H7 (cell line): ENCODE measurements around the gene EFS. TPM values are rescaled to one million over a fixed set of nuclear protein-coding genes. Genes with fewer than 3 reads are reported as not detected.
A peak's percentile ranks its signal among the peaks of the same experiment; 100 is the strongest.
"Not testable (repeated sequence)": the region's sequence is repeated elsewhere in the genome, so short reads cannot be mapped to it uniquely, and the experiment has no call there.

Experiments used
- DNase-seq: peaks from one replicate; pipeline ENCODE4 v3.0.0; 2012
- H3K27me3 ChIP-seq: 2 replicates; pipeline ENCODE4 v1.6.0; 2011; ENCODE audit warnings: mild to moderate bottlenecking, low read length; ENCODE audit not compliant: control insufficient read depth, insufficient read depth
- H3K36me3 ChIP-seq: replicated peaks from 2 replicates; pipeline ENCODE4 v1.5.1; 2011; ENCODE audit warnings: low read length; ENCODE audit not compliant: control insufficient read depth, insufficient read depth
- H3K4me3 ChIP-seq: 2 replicates; pipeline ENCODE4 v1.5.1; 2011; ENCODE audit warnings: low read depth, mild to moderate bottlenecking, control low read depth, low read length, moderate library complexity; ENCODE audit not compliant: insufficient read depth
- total RNA-seq: library from RNA; depleted of rRNA; stranded (reverse); fragments of >200 nt; shearing (Covaris generic); gene quantifications from 2 replicates; pipeline ENCODE4 v1.2.3, GENCODE V29; 2014

EFS gene
- total RNA-seq, 1 experiment from 2014 or later, result 24.0 TPM

- Histone ChIP-seq H3K27me3 (peaks cover 2% of the 10 kb centered on the region), H3K4me3 (no peak overlapping the region), H3K36me3 (no peaks in the 10 kb centered on the region)
- DNase-seq, result peak; percentile 39
Measured at GRCh38 chr14:23404331-23404900, 39.4 kb upstream of the EFS start.

DNA sequence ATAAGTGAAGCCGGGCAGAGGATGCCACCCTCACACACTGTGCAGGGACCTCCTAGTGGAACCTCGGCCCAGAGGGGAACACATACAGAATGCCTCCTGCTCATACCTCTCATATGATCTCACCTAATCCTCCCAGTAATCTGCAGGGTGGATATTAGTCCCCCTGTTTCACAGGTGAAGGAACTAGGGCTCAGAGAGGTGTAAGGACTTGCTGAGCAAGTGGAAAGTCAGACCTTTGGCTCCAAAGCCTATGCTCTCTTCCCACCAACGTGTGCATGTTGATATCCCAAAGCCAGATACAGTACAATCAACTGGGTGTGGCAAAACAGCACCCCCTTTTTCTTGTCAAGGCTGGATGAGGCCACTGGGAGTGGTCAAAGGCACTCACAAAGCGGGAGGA lies 38.9 kb upstream of the EFS start:
- peak; percentile 28 for DNase-seq
- H3K36me3 ChIP-seq, result no peaks in the 10 kb centered on the region
- no peak overlapping the region for H3K4me3 ChIP-seq
- H3K27me3 ChIP-seq, result peaks cover 2% of the 10 kb centered on the region

GRCh38 chr14:23403139-23403438 lies 38.1 kb upstream of the EFS start:
- H3K36me3 ChIP-seq, result no peaks in the 10 kb centered on the region

DNA sequence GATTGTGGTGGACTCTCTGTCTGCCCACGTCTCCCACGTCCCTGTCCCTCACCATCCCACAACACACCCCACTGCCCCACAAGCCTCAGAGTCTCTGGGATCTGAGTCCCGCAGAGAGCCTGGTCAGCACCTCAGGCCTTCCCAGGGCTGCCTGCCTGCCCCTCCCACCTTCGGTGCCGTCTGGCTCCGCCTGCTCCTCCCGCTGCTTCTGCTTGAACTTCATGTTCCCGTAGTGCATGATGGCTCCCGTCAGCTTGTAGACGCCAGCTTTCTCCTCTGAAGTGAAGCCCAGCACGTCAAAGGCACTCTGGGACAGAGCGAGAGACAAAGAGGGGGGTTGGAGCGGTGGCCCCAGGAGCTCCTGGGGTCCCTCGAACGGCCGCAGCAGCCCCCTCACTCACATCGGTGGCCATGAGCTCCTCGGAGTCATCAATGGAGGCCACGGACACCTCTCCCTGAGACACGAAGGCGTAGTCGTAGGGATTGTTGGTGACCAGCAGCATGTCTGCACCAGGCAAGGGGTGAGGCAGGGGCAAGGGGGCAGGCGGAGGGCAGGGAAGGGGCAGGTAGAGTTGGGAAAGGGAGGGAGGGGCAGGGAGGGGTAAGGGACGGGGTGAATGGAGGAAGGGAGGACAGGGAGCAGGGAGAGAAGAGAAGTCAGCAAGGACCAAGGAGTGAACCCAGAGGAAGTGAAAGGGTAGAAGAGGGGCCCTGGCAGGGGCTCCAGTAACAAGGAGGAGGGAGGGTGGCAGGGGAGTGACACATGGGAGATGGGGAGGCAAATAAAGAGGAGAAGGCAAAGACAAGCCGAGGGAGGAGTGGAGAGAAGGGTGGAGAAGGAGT lies 37.5 kb upstream of the EFS start:
- no peaks in the 10 kb centered on the region for H3K36me3 ChIP-seq

More at GRCh38 chr14:23403139-23403438, 38.1 kb upstream of the EFS start:
- Histone ChIP-seq H3K4me3 (no peak overlapping the region), H3K27me3 (peaks cover 2% of the 10 kb centered on the region)
- no peak for DNase-seq

DNA sequence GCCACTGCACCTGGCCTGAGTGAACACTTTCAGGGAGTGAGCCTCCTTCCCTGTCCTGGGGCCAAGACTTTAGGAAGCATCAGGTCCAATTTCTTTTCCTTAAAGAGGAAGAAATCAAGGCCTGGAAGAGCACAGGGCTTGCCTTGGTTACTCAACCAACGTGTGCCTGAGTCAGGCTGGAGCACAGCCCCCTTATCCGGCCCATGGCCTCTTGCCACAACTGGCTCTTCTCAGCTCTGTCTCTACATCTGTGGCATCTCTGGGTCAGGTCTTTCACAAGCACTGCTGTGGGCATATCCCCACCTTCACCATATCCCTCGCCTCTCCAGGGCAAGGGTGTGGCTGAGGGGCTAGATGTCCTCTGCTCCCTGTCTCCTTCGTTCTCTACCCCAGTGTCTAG lies 36.3 kb upstream of the EFS start:
- no peak for DNase-seq
- H3K36me3 ChIP-seq, result no peaks in the 10 kb centered on the region
- H3K4me3 ChIP-seq, result no peak overlapping the region
- no peaks in the 10 kb centered on the region; the same call in none of the 2 replicates for H3K27me3 ChIP-seq

More for the DNA sequence above, 37.5 kb upstream of the EFS start:
- H3K4me3 ChIP-seq, result no peak overlapping the region
- DNase-seq, result peak; percentile 62
- H3K27me3 ChIP-seq, result peaks cover 2% of the 10 kb centered on the region

DNA sequence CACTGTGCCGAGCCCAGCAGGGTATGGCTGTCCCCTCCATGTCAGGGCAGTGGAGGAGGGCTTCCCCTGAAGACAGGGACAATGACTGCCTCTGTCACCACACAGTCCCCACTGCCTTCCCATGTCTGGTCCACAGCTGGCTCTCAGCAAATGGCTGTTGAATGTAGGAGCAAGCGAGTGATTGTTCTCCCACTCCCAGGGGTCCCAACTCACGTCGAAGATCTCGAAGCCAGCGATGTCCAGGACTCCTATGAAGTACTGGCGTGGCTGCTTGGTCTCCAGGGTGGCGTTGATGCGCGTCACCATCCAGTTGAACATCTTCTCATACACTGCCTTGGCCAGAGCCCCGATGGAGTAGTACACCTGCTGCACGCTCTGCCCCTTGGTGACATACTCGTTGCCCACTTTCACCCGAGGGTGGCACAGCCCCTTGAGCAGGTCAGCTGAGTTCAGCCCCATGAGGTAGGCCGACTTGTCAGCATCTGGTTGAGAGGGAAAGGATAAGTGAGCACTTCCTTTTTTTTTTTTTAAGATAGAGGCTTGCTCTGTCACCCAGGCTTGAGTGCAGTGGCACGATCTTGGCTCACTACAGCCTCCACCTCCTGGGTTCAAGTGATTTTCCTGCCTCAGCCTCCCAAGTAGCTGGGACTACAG lies 35.7 kb upstream of the EFS start:
- H3K36me3 ChIP-seq, DNase-seq, H3K27me3 ChIP-seq, H3K4me3 ChIP-seq: not testable (repeated sequence)

- no peaks in the 10 kb centered on the region; the same call in none of the 2 replicates for H3K27me3 ChIP-seq
- H3K4me3 ChIP-seq, result no peak overlapping the region
- H3K36me3 ChIP-seq, result no peaks in the 10 kb centered on the region
- DNase-seq, result no peak
Measured at GRCh38 chr14:23399591-23399990, 34.6 kb upstream of the EFS start.

- no peak overlapping the region for H3K4me3 ChIP-seq
- no peaks in the 10 kb centered on the region; the same call in none of the 2 replicates for H3K27me3 ChIP-seq
- DNase-seq, result no peak
- H3K36me3 ChIP-seq, result no peaks in the 10 kb centered on the region
Measured at GRCh38 chr14:23399136-23399535, 34.2 kb upstream of the EFS start.

DNA sequence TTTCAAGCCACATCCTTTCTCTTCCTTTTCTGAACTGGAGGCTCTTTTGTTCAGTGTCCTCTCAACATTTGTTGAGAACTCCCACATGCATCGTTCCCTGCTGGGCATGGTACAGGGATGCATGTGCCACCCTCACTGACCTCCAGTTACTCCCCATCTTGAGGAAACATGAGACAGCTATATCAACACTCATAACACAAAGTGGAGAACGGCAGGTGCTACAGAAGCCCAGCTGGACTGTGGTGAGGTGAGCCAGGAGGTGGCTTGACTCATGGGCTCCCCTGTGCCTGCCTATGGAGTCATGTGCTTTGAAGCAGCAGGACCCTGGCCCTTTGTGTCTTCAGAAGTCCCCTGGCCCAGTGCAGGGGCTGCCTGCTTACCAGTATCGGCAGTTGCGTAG lies 33.4 kb upstream of the EFS start:
- Histone ChIP-seq H3K27me3 (no peaks in the 10 kb centered on the region; the same call in 1 of the 2 replicates), H3K4me3 (no peak overlapping the region), H3K36me3 (no peaks in the 10 kb centered on the region)
- no peak for DNase-seq

DNA sequence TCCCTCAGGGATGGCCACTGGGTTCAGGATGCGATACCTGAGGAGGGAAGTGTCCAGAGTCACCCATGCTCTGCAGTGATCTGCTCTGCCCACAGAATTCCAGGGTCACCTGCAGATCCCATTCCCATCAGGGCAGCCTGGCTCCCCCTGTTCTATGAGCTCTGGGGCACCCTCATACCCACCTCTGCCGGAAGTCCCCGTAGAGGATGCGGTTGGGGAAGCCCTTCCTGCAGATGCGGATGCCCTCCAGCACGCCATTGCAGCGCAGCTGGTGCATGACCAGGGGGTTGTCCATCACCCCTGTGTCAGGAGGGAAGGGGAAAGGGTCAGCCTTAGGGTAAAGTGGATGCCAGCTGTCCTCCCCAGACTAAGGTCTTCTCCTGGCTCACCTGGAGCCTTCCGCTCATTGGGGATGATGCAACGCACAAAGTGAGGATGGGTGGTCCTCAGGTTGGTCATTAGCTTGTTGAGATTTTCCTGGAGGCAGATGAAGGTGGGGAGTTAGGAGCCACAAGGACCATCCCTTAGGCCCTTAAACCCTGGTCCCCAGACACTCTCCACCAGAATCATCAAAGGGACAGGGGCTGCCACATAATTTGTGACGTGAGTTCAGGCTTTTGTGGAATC lies 31.9 kb upstream of the EFS start:
- no peak overlapping the region for H3K4me3 ChIP-seq
- H3K36me3 ChIP-seq, result no peaks in the 10 kb centered on the region
- H3K27me3 ChIP-seq, result no peaks in the 10 kb centered on the region; the same call in 1 of the 2 replicates
- no peak for DNase-seq

GRCh38 chr14:23396126-23396525 lies 31.2 kb upstream of the EFS start:
- Histone ChIP-seq H3K4me3 (no peak overlapping the region), H3K27me3 (no peaks in the 10 kb centered on the region; the same call in 1 of the 2 replicates), H3K36me3 (no peaks in the 10 kb centered on the region)
- DNase-seq, result no peak

GRCh38 chr14:23392613-23393012 lies 27.6 kb upstream of the EFS start:
- H3K4me3 ChIP-seq, result no peak overlapping the region
- no peaks in the 10 kb centered on the region; the same call in 1 of the 2 replicates for H3K27me3 ChIP-seq
- peak; percentile 67 for DNase-seq
- no peaks in the 10 kb centered on the region for H3K36me3 ChIP-seq

GRCh38 chr14:23389871-23390270 lies 24.9 kb upstream of the EFS start:
- H3K36me3 ChIP-seq, H3K4me3 ChIP-seq, DNase-seq, H3K27me3 ChIP-seq: not testable (repeated sequence)

DNA sequence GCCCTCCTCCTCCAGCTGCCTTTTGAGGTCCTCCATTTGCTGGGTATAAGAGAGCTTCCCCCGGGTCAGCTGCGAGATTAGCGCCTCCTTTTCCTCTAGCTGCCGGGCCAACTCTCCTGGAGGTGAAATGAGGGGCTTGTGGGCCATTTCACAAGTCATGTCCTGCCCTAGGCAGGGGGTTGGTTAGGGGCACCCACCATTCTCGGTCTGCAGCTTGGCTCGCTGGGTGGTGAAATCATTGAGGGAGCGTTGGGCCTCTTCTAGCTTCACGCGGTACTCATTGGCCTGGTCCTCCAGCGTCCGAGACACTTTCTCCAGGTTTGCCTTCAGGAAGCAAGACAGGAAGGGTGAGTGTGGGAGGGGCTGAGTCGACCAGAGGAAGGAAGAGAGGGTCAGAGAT lies 24.4 kb upstream of the EFS start:
- DNase-seq, result peak; percentile 46
- no peaks in the 10 kb centered on the region; the same call in 1 of the 2 replicates for H3K27me3 ChIP-seq
- no peak overlapping the region for H3K4me3 ChIP-seq
- H3K36me3 ChIP-seq, result no peaks in the 10 kb centered on the region
